ENCODE data around the gene COLEC12. TPM values are rescaled to one million over a fixed set of nuclear protein-coding genes. Genes with fewer than 3 reads are reported as not detected.

The COLEC12 gene
- total RNA-seq, 4 donors from 2014 or later: 5.1 to 14.5 (median 6.9) TPM

DNA sequence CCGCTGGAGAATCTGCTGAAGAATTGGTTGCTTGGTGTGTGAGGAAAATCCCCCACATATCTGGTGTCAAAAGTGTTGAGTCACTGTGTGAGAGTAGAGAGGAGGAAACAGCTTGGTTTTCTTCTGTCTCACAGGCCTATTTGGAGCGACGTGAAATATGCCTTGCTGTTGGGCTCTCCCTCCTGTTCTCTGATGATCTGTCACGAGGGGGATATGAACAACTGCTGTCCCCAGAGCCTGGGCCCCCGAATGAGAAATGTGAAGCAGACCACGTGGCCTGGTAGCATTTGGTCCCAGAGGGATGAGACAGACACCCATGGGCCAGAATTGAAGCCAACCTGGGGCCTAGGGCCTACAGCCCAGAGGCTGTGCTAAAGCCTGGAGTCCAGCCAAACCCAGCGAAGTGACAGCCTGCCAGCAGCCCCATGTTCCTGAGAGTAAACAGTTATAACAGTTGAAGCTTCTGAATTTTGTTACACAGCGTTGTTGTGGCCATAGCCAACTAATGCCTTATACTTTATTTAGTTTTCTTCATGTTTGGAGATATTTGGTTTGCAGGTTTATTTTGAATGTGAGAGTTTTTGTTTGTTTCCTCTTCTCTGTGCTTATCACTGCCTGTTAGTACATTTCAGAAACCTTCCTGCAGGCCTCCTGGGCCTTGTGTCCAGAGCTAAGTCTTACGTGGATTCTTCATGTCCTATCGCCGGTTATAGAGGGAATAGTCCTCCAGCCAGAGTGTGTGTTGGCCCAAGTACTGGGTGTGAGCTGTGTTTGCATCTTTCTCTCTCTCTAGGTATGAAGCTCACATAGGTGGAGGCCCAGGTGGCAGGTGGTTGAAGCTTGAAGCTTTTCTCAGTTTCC, 18.7 kb upstream of the COLEC12 start:
- H3K4me3 ChIP-seq (ENCODE audit: low read depth, poor library complexity, severe bottlenecking): no peak overlapping the region
- TF ChIP-seq, protein P1, sequence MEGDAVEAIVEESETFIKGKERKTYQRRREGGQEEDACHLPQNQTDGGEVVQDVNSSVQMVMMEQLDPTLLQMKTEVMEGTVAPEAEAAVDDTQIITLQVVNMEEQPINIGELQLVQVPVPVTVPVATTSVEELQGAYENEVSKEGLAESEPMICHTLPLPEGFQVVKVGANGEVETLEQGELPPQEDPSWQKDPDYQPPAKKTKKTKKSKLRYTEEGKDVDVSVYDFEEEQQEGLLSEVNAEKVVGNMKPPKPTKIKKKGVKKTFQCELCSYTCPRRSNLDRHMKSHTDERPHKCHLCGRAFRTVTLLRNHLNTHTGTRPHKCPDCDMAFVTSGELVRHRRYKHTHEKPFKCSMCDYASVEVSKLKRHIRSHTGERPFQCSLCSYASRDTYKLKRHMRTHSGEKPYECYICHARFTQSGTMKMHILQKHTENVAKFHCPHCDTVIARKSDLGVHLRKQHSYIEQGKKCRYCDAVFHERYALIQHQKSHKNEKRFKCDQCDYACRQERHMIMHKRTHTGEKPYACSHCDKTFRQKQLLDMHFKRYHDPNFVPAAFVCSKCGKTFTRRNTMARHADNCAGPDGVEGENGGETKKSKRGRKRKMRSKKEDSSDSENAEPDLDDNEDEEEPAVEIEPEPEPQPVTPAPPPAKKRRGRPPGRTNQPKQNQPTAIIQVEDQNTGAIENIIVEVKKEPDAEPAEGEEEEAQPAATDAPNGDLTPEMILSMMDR (IDR thresholded peaks at IDR 0.05): no peak
- TF ChIP-seq POLR2A (IDR thresholded peaks at IDR 0.05): no peak
- DNase-seq (ENCODE audit: low spot score in 2 of 2): no peak
- 57 to 68% methylated on average over 11 of the region's 11 CpGs for WGBS, 2 donors
- intact Hi-C loops (cut with DNase I; ENCODE audit: low total_unique reads): no loop called here

DNA sequence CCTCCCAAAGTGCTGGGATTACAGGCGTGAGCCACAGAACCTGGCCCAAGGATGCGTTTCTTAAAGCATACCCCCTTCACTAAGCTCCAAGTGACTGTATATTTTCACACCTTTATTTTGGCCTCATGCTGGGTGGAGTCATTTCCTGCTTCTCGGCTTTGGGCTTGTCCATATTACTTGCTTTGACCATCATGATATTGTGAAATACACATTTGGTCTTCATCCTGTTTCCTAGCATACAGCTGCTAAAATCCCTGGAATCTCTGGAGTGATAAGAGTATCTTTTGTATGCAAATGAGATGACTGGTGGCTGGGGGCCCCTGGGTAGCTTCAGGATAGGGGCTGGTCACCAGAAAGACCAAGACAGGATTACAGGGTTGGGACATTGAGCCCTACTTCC, 17.6 kb upstream of the COLEC12 start:
- intact Hi-C loops (cut with DNase I; ENCODE audit: low total_unique reads): no loop called here
- no peak for DNase-seq (ENCODE audit: low spot score in 2 of 2)
- TF ChIP-seq, protein P1 (IDR thresholded peaks at IDR 0.05): no peak
- TF ChIP-seq POLR2A (IDR thresholded peaks at IDR 0.05): no peak
- 90% methylated on average over 3 of the region's 3 CpGs for WGBS, 2 donors
- no peak overlapping the region for H3K4me3 ChIP-seq (ENCODE audit: low read depth, poor library complexity, severe bottlenecking)

- no peak for DNase-seq (ENCODE audit: low spot score in 2 of 2)
- intact Hi-C loops (cut with DNase I; ENCODE audit: low total_unique reads): no loop called here
- 55 to 63% methylated on average over 4 of the region's 4 CpGs for WGBS, 2 donors
These were observed 15.3 kb upstream of the COLEC12 start for GRCh38 chr18:515838-516237.

DNA sequence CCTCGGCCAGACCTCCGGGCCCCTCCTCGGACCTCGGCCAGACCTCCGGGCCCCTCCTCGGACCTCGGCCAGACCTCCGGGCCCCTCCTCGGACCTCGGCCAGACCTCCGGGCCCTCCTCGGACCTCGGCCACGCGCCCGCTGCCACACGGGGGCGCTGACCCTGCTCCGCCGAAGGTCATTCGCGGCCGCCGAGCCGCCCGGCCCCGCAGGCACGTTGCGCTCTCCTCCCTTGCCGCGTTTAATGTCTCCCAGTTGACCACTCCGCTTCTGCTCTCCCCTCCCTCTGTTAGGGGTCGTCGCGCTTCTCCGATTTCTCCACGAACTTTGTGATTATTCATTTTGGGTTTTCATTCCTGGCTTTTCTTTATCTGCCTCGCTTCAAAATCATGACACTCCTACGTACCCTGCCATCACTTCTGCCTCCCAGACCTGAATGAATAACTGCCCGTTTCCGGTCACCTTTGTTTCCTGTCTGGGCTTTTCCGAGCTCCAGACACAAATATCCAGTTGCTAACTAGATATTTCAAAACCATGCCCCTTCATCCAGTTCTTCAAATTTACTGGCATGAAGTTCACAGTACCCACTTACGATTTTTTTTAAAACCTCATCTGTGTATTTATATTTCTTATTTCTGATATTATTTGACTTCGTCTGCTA, 14.8 kb upstream of the COLEC12 start:
- H3K4me3 ChIP-seq (ENCODE audit: low read depth, poor library complexity, severe bottlenecking): no peak overlapping the region
- no peak for TF ChIP-seq POLR2A (IDR thresholded peaks at IDR 0.05)
- TF ChIP-seq, protein P1 (IDR thresholded peaks at IDR 0.05): no peak
- no peak for DNase-seq (ENCODE audit: low spot score in 2 of 2)
- 90 to 91% methylated on average over 26 to 37 of the region's 44 CpGs for WGBS, 2 donors
- intact Hi-C loops (cut with DNase I; ENCODE audit: low total_unique reads): no loop called here

More at GRCh38 chr18:515838-516237, 15.3 kb upstream of the COLEC12 start:
- no peak overlapping the region for H3K4me3 ChIP-seq (ENCODE audit: low read depth, poor library complexity, severe bottlenecking)
- TF ChIP-seq POLR2A (IDR thresholded peaks at IDR 0.05): no peak
- TF ChIP-seq, protein P1 (IDR thresholded peaks at IDR 0.05): no peak

DNA sequence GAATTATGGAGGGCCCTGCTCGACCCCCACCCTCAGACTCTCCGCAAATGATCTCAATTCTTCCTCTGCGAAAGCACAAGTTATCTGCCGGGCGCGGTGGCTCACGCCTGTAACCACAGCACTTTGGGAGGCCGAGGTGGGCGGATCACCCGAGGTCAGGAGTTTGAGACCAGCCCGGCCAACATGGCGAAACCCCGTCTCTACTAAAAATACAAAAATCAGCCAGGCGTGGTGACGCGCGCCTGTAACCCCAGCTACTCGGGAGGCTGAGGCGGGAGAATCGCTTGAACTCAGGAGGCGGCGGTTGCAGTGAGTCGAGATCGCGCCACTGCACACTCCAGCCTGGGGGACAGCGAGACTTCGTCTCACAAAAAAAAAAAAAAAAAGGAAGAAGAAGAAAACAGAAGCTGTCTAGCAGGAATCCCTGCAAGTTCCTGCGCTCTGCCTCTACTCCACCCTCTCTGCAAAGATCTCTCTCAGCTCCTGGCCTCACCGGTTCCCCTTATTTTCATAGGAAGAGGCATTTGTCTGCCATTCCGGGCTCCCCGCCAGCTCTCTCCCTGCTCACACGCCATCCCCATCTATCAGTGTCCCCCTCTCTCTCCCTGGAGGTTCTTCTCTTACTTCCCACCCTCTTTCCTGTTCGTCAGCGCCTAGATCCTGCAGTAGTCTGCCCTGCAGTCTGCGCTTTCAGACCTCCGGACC, 13.5 kb upstream of the COLEC12 start:
- no peak overlapping the region for H3K4me3 ChIP-seq (ENCODE audit: low read depth, poor library complexity, severe bottlenecking)
- WGBS, 2 donors: 87 to 91% methylated on average over 36 of the region's 36 CpGs
- TF ChIP-seq, protein P1 (IDR thresholded peaks at IDR 0.05): no peak
- TF ChIP-seq POLR2A (IDR thresholded peaks at IDR 0.05): no peak
- intact Hi-C loops (cut with DNase I; ENCODE audit: low total_unique reads): no loop called here
- DNase-seq (ENCODE audit: low spot score in 2 of 2): no peak

Measured in lower leg skin (tissue), 4 donors.